Measurements from ENCODE around the gene FBXW7. TPM values are rescaled to one million over a fixed set of nuclear protein-coding genes. Genes with fewer than 3 reads are reported as not detected.

FBXW7 gene
- total RNA-seq, 1 donor from 2014 or later = 128 TPM

GRCh38 chr4:152535360-152535902, 461 bp downstream of the FBXW7 start:
- TF ChIP-seq CTCF (IDR thresholded peaks at IDR 0.05) = no peak
- intact Hi-C loops (cut with DNase I) = loop anchor here (5.0 kb wide), 1 partner anchor 1438 kb away; the partner anchor contains the start of gene RPS3A
- Histone ChIP-seq H3K4me1 (peaks cover 0 to 28% of the 10 kb centered on the region in 2 donors), H3K27ac (peak overlapping the region; percentile 92 to 94), H3K36me3 (peaks cover 0 to 3% of the 10 kb centered on the region in 2 donors), H3K27me3 (no peaks in the 10 kb centered on the region), H3K9me3 (no peaks in the 10 kb centered on the region), H3K4me3 (peak overlapping the region; percentile 58 to 97)
- no peak for DNase-seq (ENCODE audit: low spot score in 2 of 2)

DNA sequence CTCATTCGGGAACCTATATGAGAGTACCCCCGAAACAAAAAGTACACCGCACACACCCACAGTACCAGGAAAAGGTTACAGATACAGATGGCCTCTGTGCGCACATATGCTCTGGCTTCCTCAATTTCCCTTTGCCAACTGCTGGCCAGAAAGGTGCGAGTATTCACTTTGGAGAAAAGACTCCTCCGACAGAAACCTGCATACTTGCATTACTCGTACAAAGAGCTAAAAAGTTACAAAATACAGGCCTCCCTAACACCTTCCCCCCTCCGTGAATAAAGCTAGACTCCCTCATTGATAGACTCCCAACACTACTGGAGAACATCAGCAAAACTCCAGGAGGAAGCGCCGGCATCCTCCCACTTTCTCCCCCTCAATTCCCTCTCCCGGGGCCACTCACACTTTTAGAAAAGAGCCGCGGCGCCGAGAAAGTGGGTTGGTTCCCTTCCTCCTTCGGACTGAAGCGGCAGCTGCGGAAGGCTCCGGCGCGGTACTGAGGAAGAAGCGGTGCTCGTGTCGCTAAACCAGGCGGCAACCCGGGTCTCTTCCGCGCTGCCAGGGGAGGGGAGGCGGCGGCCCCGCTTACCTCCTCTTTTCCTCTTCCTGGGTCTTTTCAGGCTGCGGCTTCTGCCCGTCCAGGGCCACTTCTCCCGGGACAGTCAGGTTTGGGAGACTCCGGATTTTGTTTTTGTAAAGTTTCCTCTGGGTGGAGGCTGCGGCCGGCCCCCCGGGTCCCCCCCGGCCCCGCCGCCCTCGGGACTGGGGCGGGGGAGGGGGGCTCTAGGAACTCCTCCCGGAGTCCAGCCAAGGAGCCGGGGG, 1.1 kb downstream of the FBXW7 start:
- Histone ChIP-seq H3K9me3 (no peaks in the 10 kb centered on the region), H3K4me1 (peaks cover 0 to 28% of the 10 kb centered on the region in 2 donors), H3K4me3 (peak overlapping the region; percentile 58 to 97), H3K36me3 (peaks cover 0 to 2% of the 10 kb centered on the region in 2 donors), H3K27ac (peak overlapping the region; percentile 92 to 94), H3K27me3 (no peaks in the 10 kb centered on the region)
- no peak for TF ChIP-seq CTCF (IDR thresholded peaks at IDR 0.05)
- DNase-seq (ENCODE audit: low spot score in 2 of 2) = peak in 1 of 2 donors; percentile 72
- intact Hi-C loops (cut with DNase I) = loop anchor here (5.0 kb wide), 1 partner anchor 1437 kb away; the partner anchor contains the start of gene RPS3A

DNA sequence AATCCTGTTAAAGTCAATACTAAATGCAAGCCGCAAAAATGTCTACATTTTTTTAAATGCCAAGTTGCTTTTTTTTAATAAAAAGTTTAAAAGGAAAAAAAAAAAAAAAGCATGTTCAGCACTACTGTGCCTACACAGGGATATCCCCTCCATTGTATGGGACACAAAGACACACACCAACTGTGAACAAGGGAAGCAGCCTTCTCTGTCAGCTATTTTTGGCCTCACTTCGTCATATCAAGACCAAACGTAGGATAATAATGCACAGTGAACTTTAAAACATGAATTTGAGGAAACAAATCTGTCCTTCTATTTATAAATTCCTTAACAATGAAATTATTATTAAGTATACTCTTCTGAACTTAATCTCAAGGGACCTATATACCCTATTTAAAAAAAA, 4.4 kb downstream of the FBXW7 start:
- Histone ChIP-seq H3K36me3 (no peaks in the 10 kb centered on the region), H3K27ac (no peak overlapping the region), H3K27me3 (no peaks in the 10 kb centered on the region), H3K4me3 (no peak overlapping the region), H3K4me1 (peaks cover 0 to 16% of the 10 kb centered on the region in 2 donors), H3K9me3 (no peaks in the 10 kb centered on the region)
- TF ChIP-seq CTCF (IDR thresholded peaks at IDR 0.05) = no peak
- no peak for DNase-seq (ENCODE audit: low spot score in 2 of 2)
- intact Hi-C loops (cut with DNase I) = no loop called here

GRCh38 chr4:152530600-152530999, 5.3 kb downstream of the FBXW7 start:
- no peak overlapping the region for H3K27ac ChIP-seq
- H3K27me3 ChIP-seq = no peaks in the 10 kb centered on the region
- intact Hi-C loops (cut with DNase I) = no loop called here
- DNase-seq (ENCODE audit: low spot score in 2 of 2) = no peak
- no peak for TF ChIP-seq CTCF (IDR thresholded peaks at IDR 0.05)
- H3K4me3 ChIP-seq = no peak overlapping the region
- no peaks in the 10 kb centered on the region for H3K36me3 ChIP-seq
- H3K4me1 ChIP-seq = peaks cover 0 to 16% of the 10 kb centered on the region in 2 donors
- no peaks in the 10 kb centered on the region for H3K9me3 ChIP-seq

DNA sequence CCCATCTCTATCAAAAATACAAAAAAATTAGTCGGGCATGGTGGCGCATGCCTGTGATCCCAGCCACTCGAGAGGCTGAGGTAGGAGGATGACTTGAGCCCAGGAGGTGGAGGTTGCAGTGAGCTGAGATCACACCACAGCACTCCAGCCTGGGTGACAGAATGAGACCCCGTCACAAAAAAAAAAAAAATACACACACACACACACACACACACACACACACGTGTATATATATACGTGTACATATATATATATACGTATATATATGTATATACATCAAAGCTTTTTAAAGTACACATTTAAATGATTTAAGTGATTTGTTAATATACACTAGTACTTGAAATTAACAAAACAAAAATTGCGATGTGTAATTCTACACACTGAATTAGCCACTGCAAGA, 6.0 kb downstream of the FBXW7 start:
- Histone ChIP-seq H3K4me3 (no peak overlapping the region), H3K36me3 (no peaks in the 10 kb centered on the region), H3K27ac (no peak overlapping the region), H3K4me1 (peaks cover 0 to 16% of the 10 kb centered on the region in 2 donors), H3K9me3 (no peaks in the 10 kb centered on the region), H3K27me3 (no peaks in the 10 kb centered on the region)
- DNase-seq (ENCODE audit: low spot score in 2 of 2) = no peak
- TF ChIP-seq CTCF (IDR thresholded peaks at IDR 0.05) = no peak
- intact Hi-C loops (cut with DNase I) = no loop called here

Measured in ascending aorta (tissue), 2 donors.